Breast epithelium (tissue), 4 donors: ENCODE data around the gene PDCD1. TPM values are rescaled to one million over a fixed set of nuclear protein-coding genes. Genes with fewer than 3 reads are reported as not detected.

Source experiments
- DNase-seq, 2 donors: peaks; one replicate each; pipeline ENCODE4 v3.0.0-alpha.2; 2019; ENCODE audit warnings: low spot score in 2 of 2
- H3K27ac ChIP-seq, 2 donors: fragments of 200-600 bp; sonication (generic) in 1 of 2; one replicate each; pipeline ENCODE4 v1.5.1; 2016 to 2019; ENCODE audit warnings: mild to moderate bottlenecking in 1 of 2
- H3K27me3 ChIP-seq, 2 donors: fragments of 200-600 bp; sonication (generic) in 1 of 2; one replicate each; pipeline versions ENCODE4 v1.5.1 to v1.6.0; 2017 to 2019; ENCODE audit warnings: control low read depth in 1 of 2, mild to moderate bottlenecking in 1 of 2
- H3K36me3 ChIP-seq: fragments of 200-600 bp; one replicate; pipeline ENCODE4 v1.5.1; 2019
- H3K4me1 ChIP-seq, 2 donors: fragments of 200-600 bp; sonication (generic); one replicate each; pipeline ENCODE4 v1.5.1; 2016 to 2019; ENCODE audit warnings: control low read depth in 1 of 2
- H3K4me3 ChIP-seq, 3 donors: fragments of 200-600 bp; sonication (generic); 1 replicate in 2 of 3; 2 replicates in 1 of 3; pipeline ENCODE4 v1.5.1; 2016 to 2019; ENCODE audit warnings: mild to moderate bottlenecking in 3 of 3, moderate library complexity in 2 of 3
- H3K9me3 ChIP-seq, 2 donors: fragments of 200-600 bp; sonication (generic) in 1 of 2; one replicate each; pipeline ENCODE4 v1.5.1; 2016 to 2019; ENCODE audit warnings: control low read depth in 1 of 2
- POLR2A ChIP-seq: fragments of 450-650 bp; IDR thresholded peaks from one replicate; pipeline ENCODE4 v1.6.1; 2016; ENCODE audit warnings: antibody characterized with exemption, mild to moderate bottlenecking, moderate library complexity
- POLR2AphosphoS5 ChIP-seq, 3 donors: sonication (generic); formaldehyde crosslinking; IDR thresholded peaks; one replicate each; pipeline ENCODE4 v1.6.1; 2017; ENCODE audit warnings: antibody characterized with exemption in 3 of 3
- intact Hi-C: fragments of 100-400 bp; cut with DNase I; formaldehyde crosslinking; loops from one replicate; pipeline ENCODE4 v1.15.1; 2023; ENCODE audit warnings: low total_unique reads
- total RNA-seq, 3 donors: library from RNA; depleted of rRNA; stranded (reverse); fragments of >200 nt; gene quantifications; one replicate each; pipeline ENCODE4 v1.1.0, GENCODE V29; 2016
- TF ChIP-seq, protein P1 (sequence below), 3 donors: fragments of 450-650 bp; IDR thresholded peaks; one replicate each; pipeline ENCODE4 v1.5.1; 2016 to 2017; ENCODE audit warnings: antibody characterized with exemption in 3 of 3, mild to moderate bottlenecking in 3 of 3, moderate library complexity in 3 of 3

PDCD1 gene
- total RNA-seq, 3 donors from 2014 or later, result 0.16 to 0.88 (median 0.33) TPM

DNA sequence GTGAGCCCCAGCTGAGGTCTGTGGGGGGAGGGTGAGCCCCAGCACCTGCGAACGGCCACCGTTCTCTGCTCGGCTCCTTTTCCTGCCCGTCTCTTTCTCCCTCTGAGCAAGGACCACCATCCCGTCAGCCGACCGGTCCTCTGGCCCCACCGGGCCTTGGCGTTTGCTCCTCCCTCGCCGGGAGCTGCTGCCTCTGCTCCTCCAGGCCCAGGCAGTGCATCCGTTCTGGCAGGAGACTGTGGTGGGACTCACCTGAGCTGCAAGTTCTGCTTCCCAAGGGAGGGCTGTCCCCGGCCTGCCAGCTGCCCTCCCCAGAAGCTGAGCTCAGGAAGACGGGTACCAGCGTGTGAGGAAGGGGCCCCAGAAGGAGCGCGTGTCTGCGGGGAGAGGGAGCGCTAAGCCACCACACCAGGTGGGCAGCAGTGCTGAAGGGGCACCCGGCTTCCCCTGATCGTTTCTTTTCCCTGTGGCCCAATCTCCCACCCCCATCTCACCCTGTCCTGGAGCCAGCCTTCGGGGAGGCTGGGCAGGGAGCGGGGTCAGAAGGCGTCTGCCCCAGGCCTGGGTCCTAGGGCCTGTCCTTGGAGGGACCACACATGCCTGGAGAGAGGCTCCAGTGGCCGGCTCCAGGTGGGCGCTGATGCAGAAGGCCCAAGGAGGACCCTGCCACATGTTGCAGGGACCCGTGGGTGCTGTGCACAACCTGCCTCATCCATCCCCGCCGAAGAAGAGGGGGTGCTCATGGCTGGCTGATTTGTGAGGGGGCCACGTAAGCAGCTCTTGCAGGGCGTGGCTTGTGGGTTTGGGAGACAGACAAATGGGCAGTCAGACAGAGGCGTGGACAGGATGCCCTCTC lies 8.3 kb upstream of the PDCD1 start:
- intact Hi-C loops, result no loop called here
- no peaks in the 10 kb centered on the region for H3K9me3 ChIP-seq
- no peak overlapping the region for H3K4me3 ChIP-seq
- no peak overlapping the region for H3K27ac ChIP-seq
- DNase-seq, result no peak
- H3K27me3 ChIP-seq, result peaks cover 0 to 77% of the 10 kb centered on the region in 2 donors
- TF ChIP-seq, protein P1, sequence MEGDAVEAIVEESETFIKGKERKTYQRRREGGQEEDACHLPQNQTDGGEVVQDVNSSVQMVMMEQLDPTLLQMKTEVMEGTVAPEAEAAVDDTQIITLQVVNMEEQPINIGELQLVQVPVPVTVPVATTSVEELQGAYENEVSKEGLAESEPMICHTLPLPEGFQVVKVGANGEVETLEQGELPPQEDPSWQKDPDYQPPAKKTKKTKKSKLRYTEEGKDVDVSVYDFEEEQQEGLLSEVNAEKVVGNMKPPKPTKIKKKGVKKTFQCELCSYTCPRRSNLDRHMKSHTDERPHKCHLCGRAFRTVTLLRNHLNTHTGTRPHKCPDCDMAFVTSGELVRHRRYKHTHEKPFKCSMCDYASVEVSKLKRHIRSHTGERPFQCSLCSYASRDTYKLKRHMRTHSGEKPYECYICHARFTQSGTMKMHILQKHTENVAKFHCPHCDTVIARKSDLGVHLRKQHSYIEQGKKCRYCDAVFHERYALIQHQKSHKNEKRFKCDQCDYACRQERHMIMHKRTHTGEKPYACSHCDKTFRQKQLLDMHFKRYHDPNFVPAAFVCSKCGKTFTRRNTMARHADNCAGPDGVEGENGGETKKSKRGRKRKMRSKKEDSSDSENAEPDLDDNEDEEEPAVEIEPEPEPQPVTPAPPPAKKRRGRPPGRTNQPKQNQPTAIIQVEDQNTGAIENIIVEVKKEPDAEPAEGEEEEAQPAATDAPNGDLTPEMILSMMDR (IDR thresholded peaks at IDR 0.05), result no peak
- TF ChIP-seq POLR2A, result no peak
- TF ChIP-seq POLR2AphosphoS5 (IDR thresholded peaks at IDR 0.05), result no peak
- H3K36me3 ChIP-seq, result no peaks in the 10 kb centered on the region
- H3K4me1 ChIP-seq, result no peaks in the 10 kb centered on the region

DNA sequence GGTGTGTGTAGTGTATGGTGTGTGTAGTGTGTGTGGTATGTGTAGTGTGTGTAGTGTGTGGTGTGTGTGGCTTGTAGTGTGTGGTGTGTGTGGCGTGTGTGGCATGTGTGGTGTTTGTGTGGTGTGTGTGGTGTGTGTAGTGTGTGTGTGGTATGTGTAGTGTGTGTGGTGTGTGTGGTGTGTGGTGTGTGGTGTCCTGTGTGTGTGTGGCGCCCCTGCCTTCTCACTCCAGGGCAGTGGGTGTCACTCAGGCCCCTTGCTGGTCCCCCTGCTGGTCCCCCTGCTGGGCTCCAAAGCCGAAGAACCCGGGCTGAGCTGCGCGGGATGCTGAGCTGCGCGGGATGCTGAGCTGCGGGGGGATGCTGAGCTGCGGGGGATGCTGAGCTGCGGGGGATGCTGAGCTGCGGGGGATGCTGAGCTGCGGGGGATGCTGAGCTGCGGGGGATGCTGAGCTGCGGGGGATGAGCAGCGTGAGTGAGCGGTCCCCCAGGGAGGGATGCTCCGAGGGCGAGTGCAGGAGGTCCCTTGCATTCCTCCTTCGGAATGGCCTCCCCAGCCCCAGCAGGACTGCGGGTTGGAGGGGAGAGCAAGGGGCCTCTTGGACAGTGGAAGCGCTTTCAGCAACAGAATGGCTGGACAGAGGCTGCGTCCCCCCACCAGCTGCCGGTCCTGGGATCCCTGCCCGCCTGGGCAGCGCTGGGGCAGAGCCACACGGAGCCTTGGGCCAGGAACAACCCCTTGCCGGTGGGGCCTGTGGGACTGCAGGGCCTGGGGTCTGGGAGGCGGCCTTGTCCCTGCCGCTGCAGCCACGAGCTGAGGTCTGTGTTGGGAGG lies 7.5 kb upstream of the PDCD1 start:
- peaks cover 0 to 77% of the 10 kb centered on the region in 2 donors for H3K27me3 ChIP-seq
- no peaks in the 10 kb centered on the region for H3K9me3 ChIP-seq
- intact Hi-C loops, result no loop called here
- H3K4me3 ChIP-seq, result no peak overlapping the region
- no peak overlapping the region for H3K27ac ChIP-seq
- no peak for DNase-seq
- H3K4me1 ChIP-seq, result no peaks in the 10 kb centered on the region
- H3K36me3 ChIP-seq, result no peaks in the 10 kb centered on the region
- TF ChIP-seq POLR2A (no peak), POLR2AphosphoS5 (IDR thresholded peaks at IDR 0.05) (no peak)
- TF ChIP-seq, protein P1 (IDR thresholded peaks at IDR 0.05), result no peak

DNA sequence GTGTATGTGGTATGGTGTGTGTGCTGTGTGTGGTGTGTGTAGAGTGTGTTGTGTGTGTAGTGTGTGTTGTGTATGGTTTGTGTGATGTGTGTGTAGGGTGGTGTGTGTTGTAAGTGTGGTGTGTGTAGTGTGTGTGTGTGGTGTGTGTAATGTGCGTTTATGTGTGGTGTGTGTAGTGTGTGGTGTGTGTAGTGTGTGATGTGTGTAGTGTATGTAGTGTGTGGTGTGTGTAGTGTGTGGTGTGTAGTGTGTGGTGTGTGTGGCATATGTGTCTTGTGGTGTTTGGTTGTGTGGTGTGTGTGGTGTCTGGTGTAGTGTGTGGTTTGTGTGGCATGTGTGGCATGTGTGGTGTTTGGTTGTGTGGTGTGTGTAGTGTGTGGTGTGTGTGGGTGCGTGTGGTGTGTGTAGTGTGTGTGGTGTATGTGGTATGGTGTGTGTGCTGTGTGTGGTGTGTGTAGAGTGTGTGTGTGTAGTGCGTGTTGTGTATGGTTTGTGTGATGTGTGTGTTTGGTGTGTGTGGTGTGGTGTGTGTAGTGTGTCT lies 6.8 kb upstream of the PDCD1 start:
- Histone ChIP-seq H3K36me3 (no peaks in the 10 kb centered on the region), H3K9me3 (no peaks in the 10 kb centered on the region), H3K27me3 (peaks cover 0 to 74% of the 10 kb centered on the region in 2 donors), H3K4me3 (no peak overlapping the region), H3K27ac (no peak overlapping the region), H3K4me1 (no peaks in the 10 kb centered on the region)
- no peak for DNase-seq
- TF ChIP-seq POLR2A (no peak), POLR2AphosphoS5 (IDR thresholded peaks at IDR 0.05) (no peak)
- TF ChIP-seq, protein P1 (IDR thresholded peaks at IDR 0.05), result no peak
- intact Hi-C loops, result no loop called here

DNA sequence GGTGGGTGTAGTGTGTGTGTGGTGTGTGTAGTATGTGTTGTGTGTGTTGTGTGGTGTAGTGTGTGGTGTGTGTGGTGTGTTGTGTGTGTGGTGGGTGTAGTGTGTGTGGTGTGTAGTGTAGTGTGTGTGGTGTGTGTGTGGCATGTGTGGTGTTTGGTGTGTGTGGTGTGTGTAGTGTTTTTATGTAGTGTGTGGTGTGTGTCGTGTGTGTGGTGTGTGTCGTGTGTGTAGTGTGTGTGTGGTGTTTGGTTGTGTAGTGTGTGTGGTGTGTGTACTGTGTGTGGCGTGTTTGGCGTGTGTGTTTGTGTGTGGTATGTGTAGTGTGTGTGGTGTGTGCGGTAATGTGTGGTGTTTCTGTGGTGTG lies 6.1 kb upstream of the PDCD1 start:
- no peak overlapping the region for H3K27ac ChIP-seq
- intact Hi-C loops, result no loop called here

More for the DNA sequence above, 6.1 kb upstream of the PDCD1 start:
- no peak for DNase-seq
- TF ChIP-seq, protein P1 (IDR thresholded peaks at IDR 0.05), result no peak
- TF ChIP-seq POLR2A, result no peak
- TF ChIP-seq POLR2AphosphoS5 (IDR thresholded peaks at IDR 0.05), result no peak
- Histone ChIP-seq H3K36me3 (no peaks in the 10 kb centered on the region), H3K4me3 (no peak overlapping the region), H3K9me3 (no peaks in the 10 kb centered on the region), H3K4me1 (no peaks in the 10 kb centered on the region), H3K27me3 (peaks cover 0 to 67% of the 10 kb centered on the region in 2 donors)
